IMR-90 (cell line): Measurements from ENCODE around the gene MGME1. TPM values are rescaled to one million over a fixed set of nuclear protein-coding genes. Genes with fewer than 3 reads are reported as not detected.
A peak's percentile ranks its signal among the peaks of the same experiment; 100 is the strongest.

Experiments
- ATAC-seq: fragments of 200-7000 bp; cut with Tn5 transposase; 2 replicates; pipeline ENCODE4 v1.9.1; 2020; ENCODE audit warnings: low read depth, mild to moderate bottlenecking, moderate library complexity
- BruUV-seq: library from RNA; stranded (reverse); fragments of 400-500 nt; replicated peaks from 2 replicates; lab custom pipeline; 2021; lab: Mats Ljungman, UMichigan
- CTCF ChIA-PET: fragments of 300-600 bp; formaldehyde crosslinking; extraction: SDS; loops from one replicate; lab custom pipeline; 2021; ENCODE audit warnings: antibody characterized with exemption; lab: Yijun Ruan, JAX
- POLR2A ChIA-PET: fragments of 300-600 bp; sonication (Branson Sonifier 250); formaldehyde crosslinking; loops from one replicate; lab custom pipeline; 2022; ENCODE audit warnings: antibody characterized with exemption; ENCODE audit not compliant: unreplicated experiment; lab: Charles Lee
- DNase-seq: peaks from one replicate; pipeline ENCODE4 v3.0.0; 2013
- H2AFZ ChIP-seq: replicated peaks from 2 replicates; pipeline ENCODE3; 2013; ENCODE audit warnings: low read length, mild to moderate bottlenecking; ENCODE audit not compliant: poor library complexity
- H2AK5ac ChIP-seq: 2 replicates; pipeline ENCODE4 v1.6.1; 2013; ENCODE audit warnings: low read depth, low read length, inconsistent platforms
- H2AK9ac ChIP-seq: replicated peaks from 2 replicates; pipeline ENCODE3; 2013; ENCODE audit warnings: mild to moderate bottlenecking, low read depth, low read length, moderate library complexity; ENCODE audit not compliant: poor library complexity
- H2BK120ac ChIP-seq: 2 replicates; pipeline ENCODE4 v1.6.1; 2013; ENCODE audit warnings: low read depth, low read length, inconsistent platforms
- H2BK15ac ChIP-seq: 3 replicates; pipeline ENCODE4 v1.6.1; 2013; ENCODE audit warnings: low read depth, low read length, inconsistent platforms
- H2BK20ac ChIP-seq: 2 replicates; pipeline ENCODE4 v1.6.1; 2013; ENCODE audit warnings: low read depth, mild to moderate bottlenecking, inconsistent platforms, low read length, moderate library complexity
- H2BK5ac ChIP-seq: 2 replicates; pipeline ENCODE4 v1.6.1; 2013; ENCODE audit warnings: mild to moderate bottlenecking, low read depth, low read length, inconsistent platforms; ENCODE audit not compliant: poor library complexity, severe bottlenecking
- H3K14ac ChIP-seq: replicated peaks from 2 replicates; pipeline ENCODE4 v1.6.1; 2013; ENCODE audit warnings: low read depth, low read length, inconsistent platforms
- H3K18ac ChIP-seq: 2 replicates; pipeline ENCODE4 v1.6.1; 2013; ENCODE audit warnings: low read depth, low read length, control low read depth
- H3K23ac ChIP-seq: 2 replicates; pipeline ENCODE4 v1.6.1; 2013; ENCODE audit warnings: low read depth, low read length, inconsistent platforms
- H3K27ac ChIP-seq: 2 replicates; pipeline ENCODE4 v1.5.1; 2013; ENCODE audit warnings: mild to moderate bottlenecking, control low read depth, low read length; ENCODE audit not compliant: insufficient read depth
- H3K27me3 ChIP-seq: 2 replicates; pipeline ENCODE4 v1.6.1; 2013; ENCODE audit warnings: low read length; ENCODE audit not compliant: control insufficient read depth, insufficient read depth
- H3K36me3 ChIP-seq: 2 replicates; pipeline ENCODE4 v1.6.1; 2013; ENCODE audit warnings: low read length, mixed read lengths; ENCODE audit not compliant: control insufficient read depth, insufficient read depth
- H3K4ac ChIP-seq: 2 replicates; pipeline ENCODE4 v1.6.1; 2013; ENCODE audit warnings: low read depth, low read length, inconsistent platforms
- H3K4me1 ChIP-seq: 2 replicates; pipeline ENCODE4 v1.6.1; 2013; ENCODE audit warnings: low read length, mixed read lengths; ENCODE audit not compliant: control insufficient read depth, insufficient read depth
- H3K4me2 ChIP-seq: 2 replicates; pipeline ENCODE4 v1.6.1; 2013; ENCODE audit warnings: low read depth, mild to moderate bottlenecking, control low read depth, low read length, moderate library complexity
- H3K4me3 ChIP-seq: 2 replicates; pipeline ENCODE4 v1.5.1; 2013; ENCODE audit warnings: low read depth, mild to moderate bottlenecking, control low read depth, low read length, moderate library complexity; ENCODE audit not compliant: insufficient read depth
- H3K56ac ChIP-seq: 2 replicates; pipeline ENCODE4 v1.6.1; 2013; ENCODE audit warnings: low read length, inconsistent platforms; ENCODE audit not compliant: insufficient read depth; ENCODE audit errors: extremely low read depth
- H3K79me1 ChIP-seq, 2 experiments: 2 replicates each; pipeline ENCODE4 v1.6.1; 2013; ENCODE audit warnings: low read length in 2 of 2, inconsistent platforms in 1 of 2, low read depth in 1 of 2
- H3K9ac ChIP-seq: 2 replicates; pipeline ENCODE4 v1.6.1; 2013; ENCODE audit warnings: low read depth, low read length, control low read depth
- H3K9me1 ChIP-seq: 2 replicates; pipeline ENCODE4 v1.6.1; 2013; ENCODE audit warnings: low read length, inconsistent platforms; ENCODE audit not compliant: insufficient read depth
- H3K9me3 ChIP-seq: 2 replicates; pipeline ENCODE4 v1.6.1; 2013; ENCODE audit warnings: low read length; ENCODE audit not compliant: control insufficient read depth, insufficient read depth
- H4K20me1 ChIP-seq: 2 replicates; pipeline ENCODE4 v1.6.1; 2013; ENCODE audit warnings: low read length, inconsistent platforms; ENCODE audit not compliant: insufficient read depth
- H4K5ac ChIP-seq: 2 replicates; pipeline ENCODE4 v1.6.1; 2013; ENCODE audit warnings: mild to moderate bottlenecking, low read depth, low read length, control low read depth
- H4K8ac ChIP-seq, 2 experiments: 2 replicates each; pipeline ENCODE4 v1.6.1; 2013; ENCODE audit warnings: low read depth in 2 of 2, low read length in 2 of 2, control low read depth in 1 of 2, inconsistent platforms in 1 of 2
- H4K91ac ChIP-seq: 2 replicates; pipeline ENCODE4 v1.6.1; 2013; ENCODE audit warnings: low read depth, low read length, inconsistent platforms; ENCODE audit not compliant: insufficient read depth
- BHLHE40 ChIP-seq: fragments of 150-350 bp; IDR thresholded peaks from 2 replicates; pipeline ENCODE4 v1.6.1; 2016; ENCODE audit warnings: mild to moderate bottlenecking, low read depth, low read length
- CHD1 ChIP-seq: IDR thresholded peaks from 2 replicates; pipeline ENCODE4 v1.6.1; 2012; ENCODE audit warnings: low read depth, low read length, improper control_type of control experiment
- ELK1 ChIP-seq: fragments of 150-350 bp; IDR thresholded peaks from 2 replicates; pipeline ENCODE4 v1.6.1; 2016; ENCODE audit warnings: low read depth, mild to moderate bottlenecking, low read length, moderate library complexity, borderline replicate concordance
- MAFK ChIP-seq: IDR thresholded peaks from 2 replicates; pipeline ENCODE4 v1.6.1; 2012; ENCODE audit warnings: low read depth, low read length, improper control_type of control experiment
- MAZ ChIP-seq: IDR thresholded peaks from 2 replicates; pipeline ENCODE4 v1.6.1; 2012; ENCODE audit warnings: low read depth, mild to moderate bottlenecking, low read length, improper control_type of control experiment, moderate library complexity, borderline replicate concordance
- MXI1 ChIP-seq: IDR thresholded peaks from 2 replicates; pipeline ENCODE4 v1.6.1; 2012; ENCODE audit warnings: low read depth, mild to moderate bottlenecking, low read length, moderate library complexity, borderline replicate concordance
- NFE2L2 ChIP-seq: fragments of 150-350 bp; IDR thresholded peaks from 2 replicates; pipeline ENCODE4 v1.6.1; 2016; ENCODE audit warnings: low read depth, mild to moderate bottlenecking, low read length
- POLR2A ChIP-seq: IDR thresholded peaks from 2 replicates; pipeline ENCODE4 v1.6.1; 2012; ENCODE audit warnings: mild to moderate bottlenecking, low read depth, low read length
- RAD21 ChIP-seq: IDR thresholded peaks from 2 replicates; pipeline ENCODE4 v1.6.1; 2012; ENCODE audit warnings: low read length, improper control_type of control experiment
- RCOR1 ChIP-seq: IDR thresholded peaks from 2 replicates; pipeline ENCODE4 v1.6.1; 2012; ENCODE audit warnings: mild to moderate bottlenecking, low read length, improper control_type of control experiment; ENCODE audit not compliant: insufficient replicate concordance
- RFX5 ChIP-seq: IDR thresholded peaks from 2 replicates; pipeline ENCODE4 v1.8.0; 2012; ENCODE audit warnings: low read depth, mild to moderate bottlenecking, low read length, moderate library complexity
- SMC3 ChIP-seq: fragments of 150-350 bp; IDR thresholded peaks from 2 replicates; pipeline ENCODE4 v1.6.1; 2016; ENCODE audit warnings: low read depth, mild to moderate bottlenecking, antibody characterized with exemption, low read length, moderate library complexity
- WGBS, 2 experiments: methylation state at CpG; one replicate each; pipeline versions ENCODE4 v1.1.5 to v1.1.7; 2013; ENCODE audit warnings: missing lambda C conversion rate in 2 of 2; ENCODE audit not compliant: insufficient read length in 1 of 2; ENCODE audit errors: extremely low coverage in 2 of 2; 5-methylcytosine and 5-hydroxymethylcytosine counted together
- dilution Hi-C: fragments of 300-500 bp; cut with HindIII; formaldehyde crosslinking; loops from one replicate; pipeline ENCODE4 v1.14.3; 2018; ENCODE audit warnings: low sequenced_read_pairs; ENCODE audit not compliant: unreplicated experiment
- in situ Hi-C: fragments of 300-500 bp; cut with MboI; formaldehyde crosslinking; loops from 3 replicates; pipeline ENCODE4 v1.14.3; 2019; ENCODE audit warnings: low sequenced_read_pairs, inconsistent platforms, mixed read lengths
- intact Hi-C: fragments of 100-400 bp; cut with micrococcal nuclease; formaldehyde crosslinking; loops from 2 replicates; pipeline ENCODE4 v1.10.0; 2022
- polyA plus RNA-seq, 3 experiments: library from polyadenylated mRNA; depleted of rRNA; stranded (reverse); fragments of >200 nt; gene quantifications; 2 replicates each; pipeline ENCODE4 v1.2.3, GENCODE V29; 2012; ENCODE audit warnings: low replicate concordance in 1 of 3
- total RNA-seq: library from RNA; depleted of rRNA; stranded (reverse); fragments of >200 nt; gene quantifications from 2 replicates; pipeline ENCODE4 v1.2.3, GENCODE V29; 2012

MGME1 gene
- total and polyA plus RNA-seq, 2 of the 4 experiments (the other 2 are of a cell fraction) = 7.2 to 9.3 TPM

GRCh38 chr20:17995967-17996819 lies 27.4 kb downstream of the MGME1 start (continued):
- TF ChIP-seq ELK1 = no peak
- TF ChIP-seq SMC3 = peak; percentile 71
- no peak for TF ChIP-seq MAFK

GRCh38 chr20:17998446-17998845 lies 29.6 kb downstream of the MGME1 start:
- intact Hi-C loops (loop anchor here (5.0 kb wide), 2 partner anchors 461 to 566 kb away; no protein-coding TSS in a partner anchor), dilution Hi-C loops (no loop called here), in situ Hi-C loops (loop anchor here (10.0 kb wide), 1 partner anchor 484 kb away; no protein-coding TSS in a partner anchor)
- ATAC-seq = no peak
- H3K9me1 ChIP-seq = no peaks in the 10 kb centered on the region
- no peak overlapping the region for H2BK120ac ChIP-seq
- no peak overlapping the region for H4K5ac ChIP-seq
- H4K8ac ChIP-seq = no peak overlapping the region
- H3K56ac ChIP-seq = no peak overlapping the region
- H3K4me3 ChIP-seq = no peak overlapping the region
- H3K14ac ChIP-seq = no peak overlapping the region
- ChIA-PET POLR2A (no interaction called here), CTCF (interaction anchor here (0.6 to 1.1 kb wide), 4 partner anchors 10 to 103 kb away, joined by 3 to 4 read pairs (median 3); no protein-coding TSS in a partner anchor)
- H2AFZ ChIP-seq = no peak overlapping the region
- H3K18ac ChIP-seq = no peak overlapping the region
- H3K79me1 ChIP-seq = no peaks in the 10 kb centered on the region
- H3K27ac ChIP-seq = no peak overlapping the region
- H2BK15ac ChIP-seq = no peak overlapping the region
- no peak overlapping the region for H3K4me2 ChIP-seq
- H3K9me3 ChIP-seq = no peaks in the 10 kb centered on the region
- no peak overlapping the region for H2AK9ac ChIP-seq
- no peak for DNase-seq
- H4K91ac ChIP-seq = no peak overlapping the region
- H3K4me1 ChIP-seq = peaks cover 2% of the 10 kb centered on the region; the same call in 1 of the 2 replicates
- H3K36me3 ChIP-seq = no peaks in the 10 kb centered on the region
- no peak overlapping the region for H2BK20ac ChIP-seq
- no peak overlapping the region for H3K23ac ChIP-seq
- WGBS, 2 experiments = 81% methylated on average over 3 of the region's 5 CpGs; no CpG with 5 or more reads in 1 of the 2 experiments
- peaks cover 4% of the 10 kb centered on the region; the same call in 1 of the 2 replicates for H3K27me3 ChIP-seq
- no TSS peak for BruUV-seq
- H3K9ac ChIP-seq = no peak overlapping the region
- H4K20me1 ChIP-seq = no peaks in the 10 kb centered on the region
- H2BK5ac ChIP-seq = no peak overlapping the region
- H3K4ac ChIP-seq = no peak overlapping the region
- H2AK5ac ChIP-seq = no peak overlapping the region
- TF ChIP-seq RAD21 (no peak), RCOR1 (no peak), BHLHE40 (no peak), ELK1 (no peak), NFE2L2 (no peak), CHD1 (no peak), POLR2A (no peak), MAFK (no peak), MAZ (no peak), SMC3 (no peak), MXI1 (no peak), RFX5 (no peak)
